Thymus (tissue), 11 donors: ENCODE measurements around the gene RTN4R. TPM values are rescaled to one million over a fixed set of nuclear protein-coding genes. Genes with fewer than 3 reads are reported as not detected.
A peak's percentile ranks its signal among the peaks of the same experiment; 100 is the strongest.
"Not testable (repeated sequence)": the region's sequence is repeated elsewhere in the genome, so short reads cannot be mapped to it uniquely, and the experiment has no call there.

ENCODE experiments used
- DNase-seq, 9 donors: peaks; one replicate each; pipeline ENCODE4 v3.0.0-alpha.2; 2013; ENCODE audit warnings: low spot score in 9 of 9, low read depth in 6 of 9, missing footprints in 1 of 9
- H3K27ac ChIP-seq, 2 donors: one replicate each; pipeline ENCODE4 v1.5.1; 2013; ENCODE audit warnings: control low read depth in 1 of 2, low read depth in 1 of 2, low read length in 1 of 2, mild to moderate bottlenecking in 1 of 2, moderate library complexity in 1 of 2
- H3K27me3 ChIP-seq, 2 donors: one replicate each; pipeline ENCODE4 v1.5.1; 2013; ENCODE audit warnings: low read length in 1 of 2; ENCODE audit not compliant: control insufficient read depth in 2 of 2, insufficient read depth in 1 of 2
- H3K36me3 ChIP-seq, 2 donors: one replicate each; pipeline ENCODE4 v1.5.1; 2013; ENCODE audit warnings: low read length in 1 of 2, mild to moderate bottlenecking in 1 of 2, moderate library complexity in 1 of 2; ENCODE audit not compliant: control insufficient read depth in 2 of 2, insufficient read depth in 2 of 2
- H3K4me1 ChIP-seq, 2 donors: one replicate each; pipeline ENCODE4 v1.5.1; 2013; ENCODE audit warnings: low read length in 2 of 2; ENCODE audit not compliant: control insufficient read depth in 2 of 2, insufficient read depth in 2 of 2
- H3K4me3 ChIP-seq, 2 donors: one replicate each; pipeline ENCODE4 v1.5.1; 2013; ENCODE audit warnings: low read length in 2 of 2, control low read depth in 1 of 2, mild to moderate bottlenecking in 1 of 2
- H3K9me3 ChIP-seq, 2 donors: one replicate each; pipeline ENCODE4 v1.5.1; 2013; ENCODE audit warnings: low read length in 1 of 2, mild to moderate bottlenecking in 1 of 2; ENCODE audit not compliant: control insufficient read depth in 2 of 2, insufficient read depth in 1 of 2
- WGBS: extraction: QIAGEN DNeasy Blood & Tissue Kit; methylation state at CpG from one replicate; pipeline ENCODE4 v1.1.7; 2013; 5-methylcytosine and 5-hydroxymethylcytosine counted together
- polyA plus RNA-seq: library from polyadenylated mRNA; stranded (reverse); fragments of 200-250 nt; gene quantifications from one replicate; pipeline ENCODE4 v1.2.3, GENCODE V29; 2013
- total RNA-seq: library from RNA; stranded (reverse); fragments of 120-200 nt; gene quantifications from one replicate; pipeline ENCODE4 v1.2.4, GENCODE V29; 2013
- donor health status: healthy.

The RTN4R gene
- total and polyA plus RNA-seq, 2 donors, result 1.5 to 3.2 TPM

- WGBS, result 98% methylated on average over 21 of the region's 21 CpGs
- DNase-seq, result not testable (repeated sequence)
Observed at GRCh38 chr22:20306646-20307447, 38.7 kb upstream of the RTN4R start.

GRCh38 chr22:20305894-20306645, 38.0 kb upstream of the RTN4R start:
- peaks cover 2 to 9% of the 10 kb centered on the region in 2 donors for H3K27me3 ChIP-seq
- no peak overlapping the region for H3K4me3 ChIP-seq
- DNase-seq, result peak in 1 of 9 donors; percentile 63
- H3K27ac ChIP-seq, result no peak overlapping the region
- H3K9me3 ChIP-seq, result no peaks in the 10 kb centered on the region
- no peaks in the 10 kb centered on the region for H3K36me3 ChIP-seq
- 93% methylated on average over 21 of the region's 21 CpGs for WGBS
- peaks cover 0 to 7% of the 10 kb centered on the region in 2 donors for H3K4me1 ChIP-seq

More at GRCh38 chr22:20306646-20307447, 38.7 kb upstream of the RTN4R start:
- H3K36me3 ChIP-seq, H3K9me3 ChIP-seq, H3K27me3 ChIP-seq, H3K4me1 ChIP-seq, H3K27ac ChIP-seq, H3K4me3 ChIP-seq: not testable (repeated sequence)

GRCh38 chr22:20305230-20305893, 37.2 kb upstream of the RTN4R start:
- H3K9me3 ChIP-seq, DNase-seq, H3K36me3 ChIP-seq, H3K4me1 ChIP-seq, H3K27ac ChIP-seq, H3K4me3 ChIP-seq: not testable (repeated sequence)
- peaks cover 2 to 16% of the 10 kb centered on the region in 2 donors for H3K27me3 ChIP-seq
- WGBS, result 89% methylated on average over 12 of the region's 12 CpGs

- Histone ChIP-seq H3K27me3 (peaks cover 2 to 21% of the 10 kb centered on the region in 2 donors), H3K36me3 (no peaks in the 10 kb centered on the region), H3K4me3 (no peak overlapping the region), H3K27ac (no peak overlapping the region), H3K9me3 (no peaks in the 10 kb centered on the region), H3K4me1 (peaks cover 6 to 12% of the 10 kb centered on the region in 2 donors)
- DNase-seq, result no peak
- 91% methylated on average over 9 of the region's 9 CpGs for WGBS
Observed at GRCh38 chr22:20304646-20305045, 36.5 kb upstream of the RTN4R start.

- H3K9me3 ChIP-seq, H3K4me3 ChIP-seq, H3K36me3 ChIP-seq, H3K27ac ChIP-seq, DNase-seq: not testable (repeated sequence)
- 26% methylated on average over 7 of the region's 7 CpGs for WGBS
- Histone ChIP-seq H3K27me3 (peaks cover 2 to 34% of the 10 kb centered on the region in 2 donors), H3K4me1 (peaks cover 10 to 20% of the 10 kb centered on the region in 2 donors)
Observed at GRCh38 chr22:20303229-20303534, 35.1 kb upstream of the RTN4R start.

GRCh38 chr22:20302438-20303228, 34.5 kb upstream of the RTN4R start:
- no peaks in the 10 kb centered on the region for H3K9me3 ChIP-seq
- H3K4me1 ChIP-seq, result peaks cover 10 to 18% of the 10 kb centered on the region in 2 donors
- H3K36me3 ChIP-seq, result no peaks in the 10 kb centered on the region
- no peak overlapping the region for H3K27ac ChIP-seq
- H3K27me3 ChIP-seq, result peaks cover 2 to 39% of the 10 kb centered on the region in 2 donors
- no peak for DNase-seq
- no peak overlapping the region for H3K4me3 ChIP-seq
- WGBS, result 85% methylated on average over 13 of the region's 13 CpGs

- no peak overlapping the region for H3K27ac ChIP-seq
- H3K4me3 ChIP-seq, result peak overlapping the region in 1 of 2 donors; percentile 57
- H3K36me3 ChIP-seq, result no peaks in the 10 kb centered on the region
- H3K9me3 ChIP-seq, result no peaks in the 10 kb centered on the region
- WGBS, result under 1% methylated on average over 52 of the region's 52 CpGs
- H3K4me1 ChIP-seq, result peaks cover 10 to 16% of the 10 kb centered on the region in 2 donors
- H3K27me3 ChIP-seq, result peaks cover 2 to 47% of the 10 kb centered on the region in 2 donors
- peak in 1 of 9 donors; percentile 43 for DNase-seq
Observed at GRCh38 chr22:20299746-20300136, 31.6 kb upstream of the RTN4R start.

GRCh38 chr22:20298803-20299745, 31.0 kb upstream of the RTN4R start:
- Histone ChIP-seq H3K27me3 (peaks cover 2 to 47% of the 10 kb centered on the region in 2 donors), H3K4me1 (peaks cover 10 to 16% of the 10 kb centered on the region in 2 donors), H3K4me3 (peak overlapping the region; percentile 20 to 57), H3K27ac (no peak overlapping the region), H3K9me3 (no peaks in the 10 kb centered on the region), H3K36me3 (no peaks in the 10 kb centered on the region)
- peak in 8 of 9 donors; percentile 60 to 93 (median 84) for DNase-seq
- 4% methylated on average over 90 of the region's 90 CpGs for WGBS
